ENCODE results near the gene CHN2.

Gene CHN2

DNA sequence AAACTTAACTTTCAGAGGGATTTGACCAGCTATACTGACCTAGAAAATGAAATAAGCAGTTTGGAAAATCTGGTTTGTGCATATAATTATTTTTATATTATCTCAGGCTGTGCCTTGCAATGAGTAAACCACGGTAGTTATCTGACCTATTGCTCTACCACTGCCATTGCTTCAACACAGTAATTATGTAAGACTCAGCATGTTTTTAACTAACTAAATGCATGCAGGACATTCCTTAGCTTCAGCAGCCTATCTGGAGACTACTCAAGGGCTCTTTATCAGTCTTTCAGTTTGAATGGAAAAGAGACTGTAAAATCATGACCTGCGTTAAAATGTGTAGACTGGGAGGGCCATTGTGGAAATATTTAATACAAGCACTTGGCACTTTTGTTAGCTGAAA is 22.5 kb downstream of the CHN2 start:
- DNase-seq, result no peak

DNA sequence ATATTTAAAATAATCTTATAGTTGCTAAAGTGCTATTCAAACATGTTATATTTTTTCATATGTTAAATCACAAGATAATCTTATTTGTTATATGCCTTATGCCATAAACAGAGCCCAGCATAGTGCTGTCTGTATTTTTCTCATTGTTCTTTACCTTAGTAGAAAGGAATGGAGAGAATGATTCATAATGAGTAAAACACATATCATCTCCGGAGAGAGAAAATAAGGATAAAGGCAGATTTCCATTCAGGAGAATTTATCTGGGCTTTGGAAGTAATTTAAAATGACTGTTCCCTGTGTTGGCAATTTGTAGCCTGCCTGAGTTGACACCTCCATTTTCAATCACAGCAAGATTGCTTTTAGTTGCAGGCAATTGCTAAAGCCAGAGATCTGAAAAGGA is 30.2 kb downstream of the CHN2 start:
- no peak for DNase-seq

DNA sequence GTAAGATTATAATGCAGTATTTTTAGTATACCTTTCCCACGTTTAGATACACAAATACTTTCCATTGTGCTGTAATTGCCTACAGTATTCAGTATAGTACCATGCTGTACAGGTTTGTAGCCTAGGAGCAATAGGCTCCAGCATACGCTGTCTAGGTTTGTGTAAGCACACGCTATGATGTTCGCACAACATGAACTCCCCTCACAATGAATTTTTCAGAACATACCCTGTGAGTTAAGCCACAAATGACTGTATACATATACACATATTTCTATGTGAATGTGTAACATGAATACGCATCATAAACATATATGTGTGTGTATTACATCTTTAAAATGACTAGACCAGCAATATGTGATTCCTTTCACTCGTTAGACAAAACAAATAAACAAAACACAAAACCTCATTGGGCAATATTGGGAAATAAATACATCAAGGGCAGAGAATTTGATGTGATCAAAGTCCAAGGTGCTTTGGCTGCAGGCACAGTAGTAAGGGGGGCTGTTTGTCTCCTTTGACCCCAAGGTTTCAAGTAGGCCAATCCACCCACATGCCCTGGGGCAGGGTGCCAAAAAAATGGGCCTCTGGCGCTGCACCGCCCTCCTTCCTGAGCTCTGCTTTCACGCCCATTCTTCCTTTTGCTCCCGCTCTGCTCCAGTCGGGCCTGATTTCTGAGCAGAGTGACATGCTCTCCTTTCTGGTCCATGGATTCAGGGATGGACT is 33.9 kb downstream of the CHN2 start:
- no peak for DNase-seq

DNA sequence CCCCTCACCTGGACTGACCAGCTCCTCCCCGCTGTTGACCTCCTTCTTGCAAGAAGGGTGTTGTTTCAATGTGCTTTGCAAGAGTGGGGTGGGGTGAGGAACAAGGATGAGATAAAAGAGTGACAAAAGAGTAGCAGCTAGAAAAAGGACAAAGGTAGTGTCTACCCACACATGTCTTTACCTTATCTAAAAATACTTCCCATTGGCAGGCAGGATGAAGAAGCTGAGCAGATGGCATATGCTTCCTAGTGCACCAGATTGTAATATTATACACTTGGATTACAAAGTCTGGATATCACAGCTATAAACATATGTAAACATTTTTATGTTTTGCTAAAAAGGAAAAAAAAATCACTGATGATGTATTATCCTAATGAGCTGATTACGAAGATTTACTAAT is 34.5 kb downstream of the CHN2 start:
- no peak for DNase-seq

DNA sequence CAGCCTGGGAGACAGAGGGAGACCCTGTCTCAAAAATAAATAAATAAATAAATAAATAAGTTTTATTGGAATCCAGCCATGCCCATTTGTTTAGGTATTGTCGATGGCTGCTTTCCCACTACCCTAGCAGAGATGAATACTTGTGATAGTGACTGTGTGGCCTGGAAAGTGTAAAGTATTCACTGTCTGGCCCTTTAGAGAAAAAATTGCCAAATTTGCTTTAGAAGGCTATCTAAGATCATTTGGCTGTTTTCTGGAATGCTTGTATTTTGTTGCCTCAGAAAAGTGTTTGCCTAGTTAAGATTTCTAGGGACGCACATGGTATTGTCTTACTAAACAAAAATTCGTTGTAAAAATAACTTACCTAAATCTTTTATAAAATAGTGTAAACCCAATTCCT is 35.4 kb downstream of the CHN2 start:
- no peak for DNase-seq

DNA sequence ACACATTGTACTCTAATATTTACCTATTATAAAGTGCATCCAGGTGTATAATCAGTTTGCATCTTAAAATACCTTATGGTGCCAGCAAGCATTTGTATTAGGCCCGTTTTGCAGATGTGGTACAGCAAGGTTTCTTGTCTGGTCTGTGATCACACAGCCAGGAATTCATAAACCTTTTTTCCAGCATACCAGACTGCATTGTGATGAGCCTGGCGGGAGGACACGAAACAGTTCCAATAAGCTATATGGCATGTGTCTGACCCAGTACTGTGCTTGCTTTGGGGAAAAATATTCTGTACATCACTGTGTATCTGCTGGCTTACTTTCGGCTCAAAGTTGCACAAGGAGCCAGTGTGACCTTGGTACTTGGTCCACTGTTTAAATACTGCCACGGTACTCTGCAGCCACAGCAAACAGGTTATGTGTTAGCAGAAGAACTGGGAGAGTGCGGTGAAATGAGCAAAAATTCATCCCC is 36.3 kb downstream of the CHN2 start:
- DNase-seq, result no peak

DNA sequence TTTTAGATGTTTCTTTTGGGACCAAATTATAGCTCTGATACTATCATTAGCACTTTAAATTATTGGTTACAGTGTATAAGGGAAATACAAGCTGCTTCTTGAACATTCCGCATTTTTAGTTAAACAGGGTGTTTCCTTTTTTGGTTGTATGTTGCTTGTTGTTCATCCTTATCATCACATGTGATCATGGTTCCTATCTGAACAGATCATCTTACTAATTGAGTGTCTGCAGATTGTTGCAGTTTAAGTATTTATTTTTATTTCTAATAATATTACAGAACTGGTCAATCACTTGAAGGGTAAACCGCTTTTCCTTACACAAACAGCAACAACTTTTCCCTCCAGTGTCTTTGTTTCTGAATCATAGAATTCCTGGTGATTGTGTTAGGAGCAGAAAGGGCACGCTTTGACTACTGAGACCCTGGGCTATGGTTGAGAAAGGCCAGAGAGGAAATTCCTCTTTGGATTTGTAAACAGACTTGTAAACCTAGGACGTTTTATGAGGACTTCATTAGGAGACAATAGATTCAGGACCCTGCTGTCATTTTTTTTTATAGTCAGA is 37.2 kb downstream of the CHN2 start:
- no peak for DNase-seq

DNA sequence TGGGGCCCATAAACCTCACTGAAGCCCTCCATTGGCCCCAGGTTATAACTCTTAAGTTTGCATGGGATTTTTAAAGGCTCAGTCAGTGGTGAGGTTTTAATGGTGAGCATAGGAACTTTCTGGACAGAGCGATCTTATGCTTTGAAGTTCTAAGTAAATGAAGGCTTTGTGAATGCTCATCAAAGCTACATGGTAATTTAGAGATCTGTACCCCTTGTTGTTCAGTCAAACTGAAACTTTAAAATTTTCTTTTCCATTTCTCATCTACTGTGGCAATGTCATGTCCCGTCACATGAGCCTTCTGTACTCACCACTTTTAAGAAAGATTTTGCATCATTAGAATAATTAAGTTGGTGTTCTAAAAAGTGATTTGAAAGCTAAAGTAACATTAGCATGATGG is 39.9 kb downstream of the CHN2 start:
- DNase-seq, result no peak

DNA sequence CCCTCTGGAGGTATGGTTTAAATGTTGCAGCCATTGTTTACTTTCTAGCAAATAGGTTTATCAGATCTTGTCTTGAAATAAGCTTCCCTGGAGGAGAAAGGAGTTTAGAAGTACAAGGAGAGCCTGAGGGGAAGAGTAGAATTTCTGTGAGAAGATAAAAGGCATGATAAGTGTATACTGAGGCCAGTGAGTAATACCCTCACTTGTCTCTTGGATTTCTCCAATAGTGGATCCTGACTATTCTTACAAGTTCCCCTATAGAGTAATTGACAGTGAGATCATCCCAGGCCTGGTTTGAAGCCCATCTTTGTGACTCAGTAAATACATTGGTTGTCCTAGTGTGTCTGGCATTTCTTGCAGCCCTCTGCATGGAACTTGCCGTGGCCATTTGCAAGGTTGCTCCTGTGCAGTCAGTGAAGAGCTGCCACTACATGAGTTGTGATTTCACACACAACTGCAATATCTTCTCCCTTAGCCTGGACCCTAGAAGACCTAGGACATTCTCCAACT is 41.6 kb downstream of the CHN2 start:
- DNase-seq, result no peak

DNA sequence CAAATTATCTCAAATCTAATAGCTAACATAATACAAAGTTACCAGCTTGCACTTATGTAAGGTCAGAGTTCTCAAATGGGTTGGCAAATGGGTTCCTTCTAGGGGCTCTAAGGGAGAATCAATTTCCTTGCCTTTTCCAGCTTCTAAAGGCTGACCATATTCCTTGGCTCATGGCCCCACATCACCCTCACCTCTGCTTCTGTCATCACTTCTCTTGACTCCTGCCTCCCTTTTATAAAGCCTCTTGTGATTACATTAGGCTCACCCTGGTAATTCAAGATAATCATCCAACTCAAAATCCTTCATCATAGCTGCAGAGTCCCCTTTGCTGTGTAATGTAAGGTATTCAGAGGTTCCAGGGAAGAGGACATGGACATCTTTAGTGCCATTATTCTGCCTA is 42.1 kb downstream of the CHN2 start:
- no peak for DNase-seq

DNA sequence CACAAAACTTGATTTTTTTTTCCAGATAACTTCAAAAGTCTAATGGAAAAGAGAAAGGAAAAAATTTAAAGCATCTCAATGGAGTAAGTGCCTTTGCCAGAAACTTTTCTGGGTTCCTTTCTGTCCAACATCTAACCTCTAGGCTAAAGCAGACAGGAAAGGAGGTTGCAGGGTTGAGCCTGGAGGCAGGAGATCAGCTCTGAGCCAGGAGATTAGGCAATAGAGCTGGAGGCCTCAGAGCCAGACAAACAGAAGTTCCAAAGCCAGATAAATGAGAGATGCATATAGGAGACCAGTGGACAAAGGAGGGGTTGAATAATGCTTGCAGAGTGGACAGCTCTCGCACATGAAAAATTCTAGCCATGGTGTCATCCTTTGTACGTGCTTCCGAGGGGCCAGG is 42.9 kb downstream of the CHN2 start:
- DNase-seq, result no peak

DNA sequence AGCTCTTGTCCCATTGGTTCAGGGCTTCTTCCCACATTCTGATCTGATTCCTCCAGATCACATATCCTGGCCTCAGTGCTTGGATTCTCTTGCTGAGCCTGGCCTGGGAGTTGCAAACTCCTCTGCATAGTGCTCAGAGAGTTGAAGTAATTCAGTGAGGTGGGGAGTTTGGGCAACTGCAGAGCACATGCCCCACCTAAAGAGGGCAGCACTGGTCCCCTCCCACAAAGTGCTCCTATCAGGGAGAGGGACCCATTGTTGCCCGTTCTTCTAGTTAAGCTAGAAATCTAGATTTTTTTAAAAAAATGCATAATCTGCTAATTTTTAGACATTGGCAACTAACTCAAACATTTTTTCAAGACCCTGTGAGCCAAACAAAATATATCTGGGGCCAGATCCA is 45.1 kb downstream of the CHN2 start:
- DNase-seq, result no peak

DNA sequence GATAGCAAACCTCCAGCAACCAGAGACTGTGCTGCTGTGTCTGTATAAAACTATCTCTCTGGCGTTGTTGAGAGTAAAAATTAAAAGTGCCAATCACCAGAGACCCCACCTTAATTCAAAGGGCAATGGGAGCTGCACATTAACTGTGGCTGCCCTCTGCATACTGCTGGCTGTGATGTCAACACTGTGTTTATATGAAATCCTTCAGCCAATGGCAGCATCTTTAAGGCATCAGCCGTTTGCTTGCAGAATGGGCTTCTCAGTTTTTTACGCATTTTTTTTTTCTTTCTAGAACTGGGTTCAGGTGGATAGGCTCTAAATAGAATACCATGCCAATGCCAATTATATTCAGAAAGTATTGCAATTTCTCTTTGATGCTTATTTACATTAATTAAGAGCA is 47.7 kb downstream of the CHN2 start:
- no peak for DNase-seq

DNA sequence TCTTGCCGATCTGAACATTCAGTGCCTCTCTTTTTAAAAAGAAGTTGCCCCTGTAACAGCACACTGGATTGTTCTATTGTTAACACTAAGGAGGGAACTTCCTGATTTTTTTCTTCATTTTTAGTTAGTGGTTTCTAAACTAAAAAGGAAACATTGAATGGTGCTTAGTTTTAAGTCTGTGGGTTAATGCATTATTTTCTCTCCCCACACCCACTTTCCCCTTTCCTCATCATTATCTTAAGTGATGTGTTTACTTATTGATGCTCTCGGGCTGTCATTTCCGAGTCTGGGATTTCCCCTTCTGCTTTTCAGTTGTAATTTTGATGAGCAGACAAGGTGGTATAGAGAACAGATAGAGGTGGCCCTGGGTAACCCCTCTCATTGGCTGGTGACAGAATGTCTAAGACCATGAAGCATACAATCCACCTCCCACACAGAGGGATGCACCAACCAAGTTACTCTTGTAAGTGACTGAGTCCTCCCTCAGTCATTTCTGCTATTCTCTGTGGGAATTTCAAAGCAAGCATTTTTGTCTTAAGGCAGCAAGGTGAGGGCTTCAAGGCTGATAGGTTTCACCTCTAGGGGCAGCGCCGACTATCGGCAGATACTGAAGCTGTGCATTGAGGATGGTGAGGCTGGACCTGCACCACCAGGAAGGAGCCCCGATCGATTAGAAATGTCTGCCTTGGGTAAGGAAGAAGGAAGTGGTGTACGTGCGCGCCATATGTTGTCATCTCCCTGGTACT is 49.5 kb downstream of the CHN2 start:
- no peak for DNase-seq

DNA sequence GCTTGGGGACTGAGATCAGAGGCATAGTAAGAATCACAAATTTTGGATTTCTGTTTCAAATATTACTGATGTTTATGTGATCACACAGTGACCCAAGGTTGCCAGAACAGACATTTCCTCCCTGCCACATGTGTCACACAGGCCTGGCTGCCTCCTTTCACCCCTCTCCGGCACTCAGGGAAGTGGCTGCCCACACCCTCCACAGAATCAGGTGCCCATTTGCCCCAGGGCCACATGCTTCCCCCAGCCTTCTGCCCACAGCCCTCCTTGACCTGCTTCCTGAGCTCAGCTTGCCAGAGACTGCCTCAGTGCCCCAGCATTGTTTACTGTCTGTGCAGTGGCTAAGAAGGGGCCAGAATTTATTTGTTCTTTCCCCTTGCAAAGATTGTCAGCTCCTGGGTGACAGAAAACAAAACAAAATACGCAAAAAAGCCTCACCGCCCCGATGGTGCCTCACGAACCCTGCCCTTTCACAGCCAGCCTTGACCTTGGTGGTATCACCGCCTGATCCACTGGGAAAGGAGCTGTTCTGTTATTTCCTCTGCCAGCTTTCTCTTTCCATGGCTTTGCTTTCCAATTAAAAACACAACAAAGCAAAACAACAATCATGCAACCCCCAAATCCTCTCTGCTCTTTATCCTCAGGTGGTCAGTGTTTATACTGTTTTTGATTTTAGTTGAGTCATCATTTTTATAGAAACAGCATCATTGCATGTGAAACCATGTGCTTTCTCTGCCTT is 52.8 kb downstream of the CHN2 start:
- DNase-seq, result no peak

DNA sequence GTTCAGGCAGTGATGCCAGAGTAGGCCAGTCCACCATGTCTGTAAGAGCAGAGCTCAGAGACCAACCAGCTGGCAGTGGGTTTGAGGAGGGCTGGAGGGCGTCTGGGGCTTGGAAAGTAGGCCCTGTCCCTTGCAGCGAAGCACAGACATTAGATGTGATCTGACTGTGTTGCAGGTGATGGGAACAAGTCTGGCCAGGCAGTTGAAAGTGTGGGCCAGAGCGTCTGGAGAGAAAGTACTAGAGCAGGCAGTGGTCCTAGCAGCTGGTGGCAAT is 53.3 kb downstream of the CHN2 start:
- no peak for DNase-seq

DNA sequence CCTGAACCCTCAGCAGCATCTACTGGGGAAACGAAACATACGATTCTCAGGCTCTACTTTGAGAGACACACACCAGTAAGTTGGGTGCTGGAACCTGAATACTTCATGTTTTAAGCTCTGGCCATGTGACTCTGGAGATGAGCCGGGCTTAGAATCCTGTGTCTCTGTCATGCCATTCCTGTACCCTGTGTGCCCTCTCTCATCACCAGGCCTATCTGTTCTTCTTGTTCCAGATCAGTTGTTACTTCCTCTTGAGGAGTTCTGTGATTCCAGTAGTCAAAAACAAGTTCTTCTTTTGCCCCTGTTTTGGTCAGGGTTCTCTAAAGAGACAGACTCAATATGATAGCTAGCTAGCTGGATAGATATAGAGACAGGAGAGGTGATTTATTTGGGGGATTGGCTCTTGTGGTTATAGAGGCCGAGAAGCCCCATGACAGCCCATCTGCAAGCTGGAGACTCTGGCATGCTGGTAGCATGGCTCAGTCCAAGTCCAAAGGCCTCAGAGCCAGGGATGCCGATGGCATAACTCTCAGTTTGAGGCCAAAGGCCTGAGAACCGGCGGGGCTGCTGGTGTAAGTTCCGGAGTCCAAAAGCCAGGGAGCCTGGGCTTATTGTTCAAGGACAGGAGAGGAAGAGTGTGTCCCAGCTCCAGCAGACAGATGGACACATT is 54.3 kb downstream of the CHN2 start:
- peak in 1 of 56 donors; percentile 11 for DNase-seq

DNA sequence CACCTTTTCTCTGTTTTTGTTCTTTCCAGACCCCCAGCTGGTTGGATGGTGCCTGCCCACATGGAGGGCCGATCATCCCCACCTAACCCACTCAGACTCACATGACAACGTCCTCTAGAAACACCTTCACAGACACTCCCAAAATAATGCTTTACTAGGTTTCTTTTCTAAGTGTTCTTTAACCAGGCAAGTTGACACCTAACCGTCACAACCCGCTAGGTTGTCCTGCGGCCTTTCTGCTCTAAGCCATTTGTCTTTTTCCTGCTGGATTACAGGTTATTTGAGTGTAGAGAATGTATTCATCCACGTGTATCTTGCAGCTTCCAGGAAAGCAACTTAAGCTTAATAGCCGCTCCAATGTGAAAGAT is 54.8 kb downstream of the CHN2 start:
- no peak for DNase-seq

DNA sequence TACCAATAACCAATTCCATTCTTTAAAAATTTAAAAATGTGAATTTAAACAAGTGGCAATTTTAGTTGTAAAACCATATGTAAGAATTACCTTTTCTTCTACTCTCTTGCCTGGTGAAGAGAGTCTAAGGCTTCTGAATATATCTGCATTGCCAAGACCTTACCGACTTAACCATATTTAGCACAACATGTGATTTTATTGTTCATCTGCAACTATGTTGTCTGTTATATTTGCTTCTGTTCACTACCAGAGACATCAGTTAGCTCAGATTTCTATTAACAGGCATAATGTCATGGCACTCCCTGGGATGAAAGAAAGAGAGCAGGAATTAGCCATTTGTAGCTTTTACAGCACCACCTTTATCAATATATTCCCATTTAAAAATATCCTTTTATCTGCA is 55.3 kb downstream of the CHN2 start:
- no peak for DNase-seq

DNA sequence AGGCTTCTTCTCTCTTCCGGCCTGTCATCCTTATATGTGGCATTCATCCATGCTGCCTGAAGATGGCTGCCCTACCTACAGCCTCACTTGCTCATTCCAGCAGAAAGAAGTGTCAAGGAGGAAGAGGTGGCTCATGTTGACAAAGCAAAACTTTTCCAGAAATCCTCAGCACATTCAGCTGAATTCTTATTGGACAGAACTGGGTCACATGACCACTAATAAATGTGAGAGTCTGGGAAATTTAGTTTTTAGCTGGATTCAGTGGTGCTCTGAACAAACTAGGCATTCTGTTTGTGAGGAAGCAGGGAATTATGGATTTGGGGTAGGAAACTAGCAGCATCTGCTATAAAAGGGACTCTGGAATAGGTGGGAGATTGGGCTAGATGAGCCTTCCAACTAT is 58.6 kb downstream of the CHN2 start:
- DNase-seq, result no peak

DNA sequence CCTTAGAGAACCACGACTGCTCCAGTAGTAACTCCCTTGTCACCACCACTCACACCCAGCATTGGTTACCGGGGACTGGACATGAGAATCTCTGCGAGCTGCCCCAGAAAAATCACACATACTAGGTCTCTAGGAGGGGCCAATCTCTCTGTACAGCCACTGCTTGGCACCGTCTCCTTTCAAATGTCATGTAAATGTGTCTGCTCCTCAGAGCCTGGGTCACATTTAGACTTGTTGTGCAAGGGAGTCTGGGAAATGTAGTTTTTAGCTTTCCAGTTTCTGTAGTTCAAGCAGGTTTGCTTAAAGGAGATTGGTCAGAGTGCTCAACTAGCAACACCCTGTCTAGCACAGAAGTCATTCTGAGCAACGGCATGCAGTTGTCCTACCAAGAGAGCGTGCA is 60.0 kb downstream of the CHN2 start:
- no peak for DNase-seq
